Immature natural killer cell (primary cell): ENCODE data around the gene DACH1. TPM values are rescaled to one million over a fixed set of nuclear protein-coding genes. Genes with fewer than 3 reads are reported as not detected.

Experiments used
- DNase-seq, 3 donors: peaks; one replicate each; pipeline ENCODE4 v3.0.0; 2022; ENCODE audit warnings: mixed read lengths in 1 of 3
- H3K27ac Mint-ChIP-seq, 6 donors: one replicate each; pipeline ENCODE4 v1.8.0; 2020; ENCODE audit warnings: mixed read lengths in 6 of 6, mild to moderate bottlenecking in 5 of 6, inconsistent platforms in 4 of 6, moderate library complexity in 3 of 6
- H3K27me3 Mint-ChIP-seq, 3 donors: one replicate each; pipeline ENCODE4 v1.8.0; 2020 to 2021; ENCODE audit warnings: low read depth in 3 of 3, mild to moderate bottlenecking in 3 of 3, mixed read lengths in 3 of 3, moderate library complexity in 3 of 3, inconsistent platforms in 1 of 3
- H3K36me3 Mint-ChIP-seq, 3 donors: one replicate each; pipeline ENCODE4 v1.8.0; 2020; ENCODE audit warnings: mixed read lengths in 3 of 3, inconsistent platforms in 2 of 3, mild to moderate bottlenecking in 2 of 3
- H3K4me1 Mint-ChIP-seq, 2 donors: one replicate each; pipeline ENCODE4 v1.8.0; 2020; ENCODE audit warnings: inconsistent platforms in 2 of 2, mild to moderate bottlenecking in 2 of 2, mixed read lengths in 2 of 2, moderate library complexity in 1 of 2
- H3K4me3 Mint-ChIP-seq, 5 donors: one replicate each; pipeline ENCODE4 v1.8.0; 2020; ENCODE audit warnings: mild to moderate bottlenecking in 5 of 5, mixed read lengths in 5 of 5, inconsistent platforms in 3 of 5, moderate library complexity in 3 of 5
- H3K9me3 Mint-ChIP-seq, 6 donors: one replicate each; pipeline ENCODE4 v1.8.0; 2020; ENCODE audit warnings: mild to moderate bottlenecking in 6 of 6, mixed read lengths in 6 of 6, inconsistent platforms in 4 of 6, moderate library complexity in 3 of 6
- polyA plus RNA-seq, 3 donors: library from polyadenylated mRNA; unstranded; fragments of 300-500 nt; fragmentation: Illumina TruSeq; gene quantifications; one replicate each; pipeline ENCODE4 v1.2.3, GENCODE V29; 2021

DACH1 gene
- polyA plus RNA-seq, 3 donors from 2014 or later = 0.08 to 0.72 (median 0.32) TPM

GRCh38 chr13:71772361-71772760, 94.6 kb downstream of the DACH1 start:
- Mint-ChIP-seq H3K27me3 (no peaks in the 10 kb centered on the region), H3K9me3 (peaks cover 0 to 9% (median 0%) of the 10 kb centered on the region in 6 donors), H3K36me3 (no peaks in the 10 kb centered on the region), H3K4me1 (no peaks in the 10 kb centered on the region), H3K27ac (no peak overlapping the region), H3K4me3 (no peak overlapping the region)
- no peak for DNase-seq

- H3K4me1 Mint-ChIP-seq = no peaks in the 10 kb centered on the region
- peaks cover 0 to 9% (median 1%) of the 10 kb centered on the region in 6 donors for H3K9me3 Mint-ChIP-seq
- no peak overlapping the region for H3K4me3 Mint-ChIP-seq
- no peak for DNase-seq
- H3K27me3 Mint-ChIP-seq = no peaks in the 10 kb centered on the region
- no peaks in the 10 kb centered on the region for H3K36me3 Mint-ChIP-seq
- no peak overlapping the region for H3K27ac Mint-ChIP-seq
Observed at GRCh38 chr13:71771144-71771543, 95.9 kb downstream of the DACH1 start.

GRCh38 chr13:71770710-71771109, 96.3 kb downstream of the DACH1 start:
- Mint-ChIP-seq H3K27me3 (no peaks in the 10 kb centered on the region), H3K4me3 (no peak overlapping the region), H3K27ac (no peak overlapping the region), H3K4me1 (no peaks in the 10 kb centered on the region), H3K9me3 (peaks cover 0 to 9% (median 2%) of the 10 kb centered on the region in 6 donors), H3K36me3 (no peaks in the 10 kb centered on the region)
- no peak for DNase-seq

- Mint-ChIP-seq H3K36me3 (no peaks in the 10 kb centered on the region), H3K4me3 (no peak overlapping the region), H3K27me3 (peaks cover 0 to 2% (median 0%) of the 10 kb centered on the region in 3 donors), H3K9me3 (peaks cover 2 to 16% (median 5%) of the 10 kb centered on the region in 6 donors), H3K4me1 (no peaks in the 10 kb centered on the region), H3K27ac (no peak overlapping the region)
- DNase-seq = no peak
Observed at GRCh38 chr13:71768881-71769280, 98.1 kb downstream of the DACH1 start.

- Mint-ChIP-seq H3K36me3 (no peaks in the 10 kb centered on the region), H3K9me3 (peaks cover 2 to 10% (median 6%) of the 10 kb centered on the region in 6 donors), H3K4me1 (no peaks in the 10 kb centered on the region), H3K4me3 (no peak overlapping the region), H3K27me3 (no peaks in the 10 kb centered on the region), H3K27ac (no peak overlapping the region)
- DNase-seq = no peak
Observed at GRCh38 chr13:71759651-71760511, 107.1 kb downstream of the DACH1 start.

GRCh38 chr13:71758828-71759227, 108.2 kb downstream of the DACH1 start:
- Mint-ChIP-seq H3K4me3 (no peak overlapping the region), H3K9me3 (peaks cover 2 to 8% (median 5%) of the 10 kb centered on the region in 6 donors), H3K27ac (no peak overlapping the region), H3K4me1 (no peaks in the 10 kb centered on the region), H3K36me3 (no peaks in the 10 kb centered on the region), H3K27me3 (peaks cover 0 to 2% (median 0%) of the 10 kb centered on the region in 3 donors)
- no peak for DNase-seq

- peaks cover 0 to 17% (median 6%) of the 10 kb centered on the region in 6 donors for H3K9me3 Mint-ChIP-seq
- H3K36me3 Mint-ChIP-seq = no peaks in the 10 kb centered on the region
- DNase-seq = no peak
- peaks cover 0 to 2% (median 0%) of the 10 kb centered on the region in 3 donors for H3K27me3 Mint-ChIP-seq
- no peaks in the 10 kb centered on the region for H3K4me1 Mint-ChIP-seq
- no peak overlapping the region for H3K27ac Mint-ChIP-seq
- H3K4me3 Mint-ChIP-seq = no peak overlapping the region
Observed at GRCh38 chr13:71754407-71754974, 112.5 kb downstream of the DACH1 start.

- Mint-ChIP-seq H3K9me3 (peaks cover 0 to 17% (median 4%) of the 10 kb centered on the region in 6 donors), H3K27ac (no peak overlapping the region), H3K4me1 (no peaks in the 10 kb centered on the region), H3K36me3 (no peaks in the 10 kb centered on the region), H3K27me3 (peaks cover 0 to 2% (median 0%) of the 10 kb centered on the region in 3 donors), H3K4me3 (no peak overlapping the region)
- no peak for DNase-seq
Observed at GRCh38 chr13:71752775-71753513, 114.1 kb downstream of the DACH1 start.

- Mint-ChIP-seq H3K36me3 (no peaks in the 10 kb centered on the region), H3K27me3 (peaks cover 0 to 2% (median 0%) of the 10 kb centered on the region in 3 donors), H3K27ac (no peak overlapping the region), H3K4me1 (no peaks in the 10 kb centered on the region), H3K4me3 (no peak overlapping the region), H3K9me3 (peaks cover 0 to 17% (median 4%) of the 10 kb centered on the region in 6 donors)
- DNase-seq = no peak
Observed at GRCh38 chr13:71751073-71751472, 115.9 kb downstream of the DACH1 start.

GRCh38 chr13:71730267-71730666, 136.7 kb downstream of the DACH1 start:
- H3K27ac Mint-ChIP-seq = no peak overlapping the region
- H3K4me3 Mint-ChIP-seq = no peak overlapping the region
- peaks cover 0 to 2% (median 0%) of the 10 kb centered on the region in 3 donors for H3K27me3 Mint-ChIP-seq
- no peaks in the 10 kb centered on the region for H3K36me3 Mint-ChIP-seq
- DNase-seq = no peak
- peaks cover 0 to 12% (median 2%) of the 10 kb centered on the region in 6 donors for H3K9me3 Mint-ChIP-seq
- H3K4me1 Mint-ChIP-seq = no peaks in the 10 kb centered on the region

GRCh38 chr13:71729441-71729840, 137.6 kb downstream of the DACH1 start:
- peaks cover 0 to 12% (median 2%) of the 10 kb centered on the region in 6 donors for H3K9me3 Mint-ChIP-seq
- no peak overlapping the region for H3K27ac Mint-ChIP-seq
- no peaks in the 10 kb centered on the region for H3K36me3 Mint-ChIP-seq
- no peaks in the 10 kb centered on the region for H3K4me1 Mint-ChIP-seq
- no peak for DNase-seq
- peaks cover 0 to 2% (median 0%) of the 10 kb centered on the region in 3 donors for H3K27me3 Mint-ChIP-seq
- H3K4me3 Mint-ChIP-seq = no peak overlapping the region

- Mint-ChIP-seq H3K4me3 (no peak overlapping the region), H3K27me3 (peaks cover 0 to 2% (median 0%) of the 10 kb centered on the region in 3 donors), H3K27ac (no peak overlapping the region), H3K4me1 (no peaks in the 10 kb centered on the region), H3K9me3 (peaks cover 0 to 12% (median 2%) of the 10 kb centered on the region in 6 donors), H3K36me3 (no peaks in the 10 kb centered on the region)
- no peak for DNase-seq
Observed at GRCh38 chr13:71727662-71728061, 139.3 kb downstream of the DACH1 start.

- Mint-ChIP-seq H3K27ac (no peak overlapping the region), H3K36me3 (no peaks in the 10 kb centered on the region), H3K4me3 (no peak overlapping the region), H3K27me3 (no peaks in the 10 kb centered on the region), H3K4me1 (no peaks in the 10 kb centered on the region), H3K9me3 (peaks cover 0 to 11% (median under 1%) of the 10 kb centered on the region in 6 donors)
- DNase-seq = no peak
Observed at GRCh38 chr13:71727042-71727441, 140.0 kb downstream of the DACH1 start.

GRCh38 chr13:71722206-71722605, 144.8 kb downstream of the DACH1 start:
- Mint-ChIP-seq H3K36me3 (no peaks in the 10 kb centered on the region), H3K4me3 (no peak overlapping the region), H3K9me3 (peaks cover 0 to 19% (median 0%) of the 10 kb centered on the region in 6 donors), H3K4me1 (no peaks in the 10 kb centered on the region), H3K27me3 (no peaks in the 10 kb centered on the region), H3K27ac (no peak overlapping the region)
- DNase-seq = no peak
